PC-3 (cell line): ENCODE data around the gene RNF151. TPM values are rescaled to one million over a fixed set of nuclear protein-coding genes. Genes with fewer than 3 reads are reported as not detected.

ENCODE experiments used
- ATAC-seq: fragments of 200-7000 bp; cut with Tn5 transposase; 2 replicates; pipeline ENCODE4 v1.9.1; 2020; ENCODE audit warnings: mild to moderate bottlenecking, moderate library complexity
- BruUV-seq: library from RNA; stranded (reverse); fragments of 400-500 nt; replicated peaks from 2 replicates; lab custom pipeline; 2021; lab: Mats Ljungman, UMichigan
- CTCF ChIA-PET: fragments of 300-600 bp; sonication (Branson Sonifier 250); formaldehyde crosslinking; loops from one replicate; lab custom pipeline; 2022; ENCODE audit warnings: antibody characterized with exemption; lab: Charles Lee
- POLR2A ChIA-PET: fragments of 300-600 bp; sonication (Branson Sonifier 250); formaldehyde crosslinking; loops from one replicate; lab custom pipeline; 2022; ENCODE audit warnings: antibody characterized with exemption; ENCODE audit not compliant: unreplicated experiment; lab: Charles Lee
- DNase-seq: peaks from one replicate; pipeline ENCODE4 v3.0.0-alpha.2; 2015
- H2AFZ ChIP-seq: fragments of 300-600 bp; sonication (generic); 2 replicates; pipeline ENCODE4 v1.6.0; 2016; ENCODE audit warnings: antibody characterized with exemption, low read length
- H3F3A ChIP-seq: fragments of 300-600 bp; sonication (generic); one replicate; pipeline ENCODE4 v1.6.0; 2017; ENCODE audit warnings: antibody characterized with exemption, low read length, control low read depth, mild to moderate bottlenecking; ENCODE audit not compliant: unreplicated experiment
- H3K27ac ChIP-seq: fragments of 300-600 bp; sonication (generic); 2 replicates; pipeline ENCODE4 v1.5.1; 2016; ENCODE audit warnings: mild to moderate bottlenecking, low read length
- H3K27me3 ChIP-seq: fragments of 300-600 bp; sonication (generic); 2 replicates; pipeline ENCODE4 v1.6.1; 2016; ENCODE audit warnings: low read length, mixed read lengths
- H3K36me3 ChIP-seq: fragments of 300-600 bp; sonication (generic); 2 replicates; pipeline ENCODE4 v1.6.1; 2016; ENCODE audit warnings: low read depth, mixed run types, low read length, mixed read lengths
- H3K4me1 ChIP-seq: fragments of 300-600 bp; sonication (generic); 2 replicates; pipeline ENCODE4 v1.5.1; 2016; ENCODE audit warnings: low read length; ENCODE audit not compliant: insufficient read depth
- H3K4me2 ChIP-seq: fragments of 300-600 bp; sonication (generic); 2 replicates; pipeline ENCODE4 v1.6.0; 2016; ENCODE audit warnings: low read length
- H3K4me3 ChIP-seq: fragments of 300-600 bp; sonication (generic); 2 replicates; pipeline ENCODE4 v1.5.1; 2016; ENCODE audit warnings: mild to moderate bottlenecking, low read length, mixed read lengths
- H3K79me2 ChIP-seq: fragments of 300-600 bp; sonication (generic); 2 replicates; pipeline ENCODE4 v1.6.1; 2017; ENCODE audit warnings: low read length, mixed read lengths
- H3K9ac ChIP-seq: fragments of 300-600 bp; sonication (generic); 2 replicates; pipeline ENCODE4 v1.6.0; 2016; ENCODE audit warnings: mild to moderate bottlenecking, low read length
- H3K9me2 ChIP-seq: fragments of 300-600 bp; sonication (generic); replicated peaks from 2 replicates; pipeline ENCODE4 v1.6.1; 2016; ENCODE audit warnings: mixed run types, low read length, mixed read lengths
- H3K9me3 ChIP-seq: fragments of 300-600 bp; sonication (generic); 2 replicates; pipeline ENCODE4 v1.6.1; 2016; ENCODE audit warnings: low read length, mixed read lengths
- H4K20me1 ChIP-seq: fragments of 300-600 bp; sonication (generic); 2 replicates; pipeline ENCODE4 v1.6.1; 2016; ENCODE audit warnings: low read length, mixed read lengths
- EZH2 ChIP-seq: fragments of 300-600 bp; sonication (generic); IDR thresholded peaks from one replicate; pipeline ENCODE4 v1.6.1; 2017; ENCODE audit warnings: antibody characterized with exemption, mild to moderate bottlenecking, low read length; ENCODE audit not compliant: unreplicated experiment
- EZH2phosphoT487 ChIP-seq: fragments of 300-600 bp; sonication (generic); IDR thresholded peaks from 2 replicates; pipeline ENCODE4 v1.6.1; 2018; ENCODE audit warnings: mild to moderate bottlenecking, antibody characterized with exemption, low read length, borderline replicate concordance
- intact Hi-C: fragments of 100-400 bp; cut with micrococcal nuclease; formaldehyde crosslinking; loops from 2 replicates; pipeline ENCODE4 v1.9.0; 2023
- total RNA-seq: library from RNA; depleted of rRNA; stranded (reverse); fragments of >200 nt; gene quantifications from 2 replicates; pipeline ENCODE4 v1.2.3, GENCODE V29; 2014
- TF ChIP-seq, protein P1 (sequence below): fragments of 300-600 bp; sonication (generic); conservative IDR thresholded peaks from 2 replicates; pipeline ENCODE4 v1.5.1; 2017; ENCODE audit warnings: antibody characterized with exemption, low read depth, mild to moderate bottlenecking, low read length

The RNF151 gene
- total RNA-seq, 1 experiment from 2014 or later, result not detected

DNA sequence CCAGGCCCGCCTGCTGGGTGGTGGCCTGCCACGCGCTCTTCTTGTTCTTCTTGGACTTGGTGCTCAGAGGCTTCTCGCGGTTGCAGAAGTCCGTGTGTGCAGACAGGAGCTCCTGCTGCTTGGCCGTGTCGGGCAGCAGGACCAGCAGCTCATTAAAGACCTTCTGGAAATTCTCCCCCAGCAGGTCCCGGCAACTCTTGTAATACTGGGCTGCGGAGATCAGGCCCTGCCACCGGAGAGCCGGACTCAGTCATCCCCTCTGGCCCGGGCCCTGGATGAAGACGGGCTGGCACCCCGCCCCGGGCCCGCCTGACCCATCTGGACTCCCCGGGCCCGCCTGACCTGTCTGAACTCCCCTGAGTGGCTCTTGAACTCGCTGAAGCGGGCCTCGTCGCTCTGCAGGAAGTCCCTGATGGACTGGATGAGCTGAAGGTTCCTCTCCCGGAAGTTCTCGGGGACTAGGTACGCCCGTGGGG lies 31.7 kb downstream of the RNF151 start:
- H3K27me3 ChIP-seq, result no peaks in the 10 kb centered on the region
- peaks cover 3% of the 10 kb centered on the region; the same call in 1 of the 2 replicates for H4K20me1 ChIP-seq
- TF ChIP-seq, protein P1, sequence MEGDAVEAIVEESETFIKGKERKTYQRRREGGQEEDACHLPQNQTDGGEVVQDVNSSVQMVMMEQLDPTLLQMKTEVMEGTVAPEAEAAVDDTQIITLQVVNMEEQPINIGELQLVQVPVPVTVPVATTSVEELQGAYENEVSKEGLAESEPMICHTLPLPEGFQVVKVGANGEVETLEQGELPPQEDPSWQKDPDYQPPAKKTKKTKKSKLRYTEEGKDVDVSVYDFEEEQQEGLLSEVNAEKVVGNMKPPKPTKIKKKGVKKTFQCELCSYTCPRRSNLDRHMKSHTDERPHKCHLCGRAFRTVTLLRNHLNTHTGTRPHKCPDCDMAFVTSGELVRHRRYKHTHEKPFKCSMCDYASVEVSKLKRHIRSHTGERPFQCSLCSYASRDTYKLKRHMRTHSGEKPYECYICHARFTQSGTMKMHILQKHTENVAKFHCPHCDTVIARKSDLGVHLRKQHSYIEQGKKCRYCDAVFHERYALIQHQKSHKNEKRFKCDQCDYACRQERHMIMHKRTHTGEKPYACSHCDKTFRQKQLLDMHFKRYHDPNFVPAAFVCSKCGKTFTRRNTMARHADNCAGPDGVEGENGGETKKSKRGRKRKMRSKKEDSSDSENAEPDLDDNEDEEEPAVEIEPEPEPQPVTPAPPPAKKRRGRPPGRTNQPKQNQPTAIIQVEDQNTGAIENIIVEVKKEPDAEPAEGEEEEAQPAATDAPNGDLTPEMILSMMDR, result no peak
- no peak for TF ChIP-seq EZH2phosphoT487
- no peak for TF ChIP-seq EZH2
- no peak overlapping the region for H3K27ac ChIP-seq
- no peak overlapping the region for H2AFZ ChIP-seq
- H3K9me3 ChIP-seq, result no peaks in the 10 kb centered on the region
- H3K9me2 ChIP-seq, result no peaks in the 10 kb centered on the region
- intact Hi-C loops, result no loop called here
- H3K79me2 ChIP-seq, result peaks cover 4% of the 10 kb centered on the region
- BruUV-seq, result no TSS peak
- ATAC-seq, result no peak
- ChIA-PET CTCF (no interaction called here), POLR2A (no interaction called here)
- no peak for DNase-seq
- no peaks in the 10 kb centered on the region for H3F3A ChIP-seq
- no peak overlapping the region for H3K4me3 ChIP-seq
- H3K9ac ChIP-seq, result no peak overlapping the region
- peaks cover 3% of the 10 kb centered on the region; the same call in 1 of the 2 replicates for H3K4me1 ChIP-seq
- no peak overlapping the region for H3K4me2 ChIP-seq
- peaks cover 3% of the 10 kb centered on the region; the same call in 1 of the 2 replicates for H3K36me3 ChIP-seq

DNA sequence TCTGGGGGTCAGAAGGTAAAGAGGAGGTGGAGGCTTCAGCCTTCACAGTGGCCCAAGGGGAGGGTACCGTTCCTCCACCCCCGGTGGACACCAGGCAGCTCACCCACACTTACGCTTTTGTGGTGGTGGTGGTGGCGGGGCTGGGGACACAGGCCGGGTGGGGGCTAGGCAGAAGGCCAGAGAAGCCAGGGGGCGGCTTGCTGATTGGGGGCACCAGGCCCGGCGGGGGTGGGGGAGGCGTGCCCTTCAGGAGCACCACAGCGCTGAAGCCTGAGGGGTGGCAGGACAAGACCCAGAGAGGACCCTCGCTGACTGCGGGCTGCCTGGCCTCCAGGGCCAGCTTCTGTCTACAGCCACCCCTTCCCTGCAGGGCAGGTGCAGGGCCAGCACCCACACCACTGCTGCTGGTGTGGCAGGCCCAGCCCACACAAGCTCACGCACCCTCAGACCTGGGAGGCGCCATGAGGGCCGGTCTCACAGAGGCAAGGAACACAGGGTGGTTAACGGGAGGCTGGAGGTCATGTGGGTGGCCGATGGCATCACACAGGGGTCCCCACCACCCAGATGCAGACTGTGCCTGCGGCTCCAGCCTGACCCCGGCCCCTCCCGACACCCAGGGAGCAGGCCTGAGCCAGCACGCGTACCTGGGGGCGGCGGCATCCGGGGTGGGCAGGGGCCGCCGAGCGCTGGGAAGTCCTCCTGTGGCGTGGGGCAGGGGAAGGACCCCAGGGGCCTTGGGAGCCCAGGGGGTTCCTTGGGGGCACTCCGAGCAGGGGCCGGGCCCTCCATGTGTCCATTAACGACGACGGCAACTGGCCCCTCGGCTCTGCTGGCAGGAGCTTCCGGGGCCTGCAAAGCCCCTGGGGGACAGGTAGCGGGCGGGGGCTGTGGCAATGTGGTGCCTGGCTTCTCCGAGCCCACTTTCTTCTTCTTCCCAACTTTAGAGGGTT lies 32.5 kb downstream of the RNF151 start:
- Histone ChIP-seq H3K4me1 (no peaks in the 10 kb centered on the region; the same call in 1 of the 2 replicates), H3F3A (no peaks in the 10 kb centered on the region), H3K4me3 (no peak overlapping the region), H3K27me3 (no peaks in the 10 kb centered on the region), H3K9me3 (no peaks in the 10 kb centered on the region), H3K9me2 (no peaks in the 10 kb centered on the region), H3K9ac (no peak overlapping the region), H3K4me2 (no peak overlapping the region), H2AFZ (no peak overlapping the region), H3K36me3 (peaks cover 3% of the 10 kb centered on the region; the same call in 1 of the 2 replicates), H3K27ac (no peak overlapping the region), H3K79me2 (peaks cover 11% of the 10 kb centered on the region), H4K20me1 (peaks cover 8% of the 10 kb centered on the region; the same call in 1 of the 2 replicates)
- no peak for DNase-seq
- no peak for ATAC-seq
- BruUV-seq, result no TSS peak
- intact Hi-C loops, result no loop called here
- ChIA-PET POLR2A (no interaction called here), CTCF (no interaction called here)
- no peak for TF ChIP-seq EZH2
- TF ChIP-seq, protein P1, result no peak
- TF ChIP-seq EZH2phosphoT487, result no peak
